ENCODE data around the gene SLC39A8.

GRCh38 chr4:102328045-102328444 lies 17.2 kb downstream of the SLC39A8 start:
- TF ChIP-seq POLR2A (IDR thresholded peaks at IDR 0.05; ENCODE audit: low read depth, low read length) (no peak), POLR2AphosphoS5 (IDR thresholded peaks at IDR 0.05; ENCODE audit: low read depth, low read length) (no peak)
